ENCODE results near the gene CABYR.
A peak's percentile ranks its signal among the peaks of the same experiment; 100 is the strongest.

The CABYR gene

DNA sequence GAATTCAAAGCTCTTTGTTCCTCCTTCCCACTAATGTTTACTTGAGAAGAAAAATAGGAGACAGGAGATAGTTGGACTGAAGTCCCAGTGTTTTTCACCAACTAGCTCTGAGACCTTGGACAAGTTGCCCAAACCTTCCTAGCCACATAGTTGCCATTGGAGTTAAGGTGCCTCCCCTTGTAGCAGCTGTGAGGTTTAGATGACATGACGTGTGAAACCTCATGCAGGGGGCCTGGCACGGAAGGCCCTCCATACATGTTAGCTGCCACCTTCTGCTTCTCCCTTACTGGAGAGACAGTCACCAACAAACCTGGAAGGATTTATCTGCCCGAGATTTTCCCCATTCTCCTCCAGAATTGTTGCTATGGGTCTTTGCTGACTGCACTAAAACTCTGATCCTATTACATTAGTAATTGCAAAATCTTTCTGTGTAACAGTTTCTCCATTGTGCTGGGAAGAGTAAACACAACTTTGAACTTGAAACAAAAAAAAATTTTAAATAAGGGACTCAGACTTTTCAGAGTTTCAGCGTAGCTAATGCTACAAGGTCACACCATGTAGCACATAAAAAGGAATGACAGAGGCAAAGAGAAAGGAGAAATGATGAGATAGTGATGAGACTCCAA lies 23.8 kb upstream of the CABYR start:
- TF ChIP-seq, protein P1, sequence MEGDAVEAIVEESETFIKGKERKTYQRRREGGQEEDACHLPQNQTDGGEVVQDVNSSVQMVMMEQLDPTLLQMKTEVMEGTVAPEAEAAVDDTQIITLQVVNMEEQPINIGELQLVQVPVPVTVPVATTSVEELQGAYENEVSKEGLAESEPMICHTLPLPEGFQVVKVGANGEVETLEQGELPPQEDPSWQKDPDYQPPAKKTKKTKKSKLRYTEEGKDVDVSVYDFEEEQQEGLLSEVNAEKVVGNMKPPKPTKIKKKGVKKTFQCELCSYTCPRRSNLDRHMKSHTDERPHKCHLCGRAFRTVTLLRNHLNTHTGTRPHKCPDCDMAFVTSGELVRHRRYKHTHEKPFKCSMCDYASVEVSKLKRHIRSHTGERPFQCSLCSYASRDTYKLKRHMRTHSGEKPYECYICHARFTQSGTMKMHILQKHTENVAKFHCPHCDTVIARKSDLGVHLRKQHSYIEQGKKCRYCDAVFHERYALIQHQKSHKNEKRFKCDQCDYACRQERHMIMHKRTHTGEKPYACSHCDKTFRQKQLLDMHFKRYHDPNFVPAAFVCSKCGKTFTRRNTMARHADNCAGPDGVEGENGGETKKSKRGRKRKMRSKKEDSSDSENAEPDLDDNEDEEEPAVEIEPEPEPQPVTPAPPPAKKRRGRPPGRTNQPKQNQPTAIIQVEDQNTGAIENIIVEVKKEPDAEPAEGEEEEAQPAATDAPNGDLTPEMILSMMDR (conservative IDR thresholded peaks at IDR 0.05; ENCODE audit: low read length), result no peak
- no peak for DNase-seq (ENCODE audit: low read depth)
- no peak overlapping the region for H3K4me3 ChIP-seq (ENCODE audit: low read length)

- TF ChIP-seq, protein P1 (conservative IDR thresholded peaks at IDR 0.05; ENCODE audit: low read length), result no peak
- DNase-seq (ENCODE audit: low read depth), result no peak
- no peak overlapping the region for H3K4me3 ChIP-seq (ENCODE audit: low read length)
These were observed 23.2 kb upstream of the CABYR start for GRCh38 chr18:24115628-24116027.

GRCh38 chr18:24118750-24119577 lies 19.9 kb upstream of the CABYR start:
- DNase-seq (ENCODE audit: low read depth), result peak; percentile 61
- TF ChIP-seq, protein P1 (conservative IDR thresholded peaks at IDR 0.05; ENCODE audit: low read length), result peak; percentile 84
- H3K4me3 ChIP-seq (ENCODE audit: low read length), result no peak overlapping the region

- H3K4me3 ChIP-seq (ENCODE audit: low read length), result no peak overlapping the region
- DNase-seq (ENCODE audit: low read depth), result no peak
- TF ChIP-seq, protein P1 (conservative IDR thresholded peaks at IDR 0.05; ENCODE audit: low read length), result no peak
These were observed 18.2 kb upstream of the CABYR start for GRCh38 chr18:24120676-24121075.

DNA sequence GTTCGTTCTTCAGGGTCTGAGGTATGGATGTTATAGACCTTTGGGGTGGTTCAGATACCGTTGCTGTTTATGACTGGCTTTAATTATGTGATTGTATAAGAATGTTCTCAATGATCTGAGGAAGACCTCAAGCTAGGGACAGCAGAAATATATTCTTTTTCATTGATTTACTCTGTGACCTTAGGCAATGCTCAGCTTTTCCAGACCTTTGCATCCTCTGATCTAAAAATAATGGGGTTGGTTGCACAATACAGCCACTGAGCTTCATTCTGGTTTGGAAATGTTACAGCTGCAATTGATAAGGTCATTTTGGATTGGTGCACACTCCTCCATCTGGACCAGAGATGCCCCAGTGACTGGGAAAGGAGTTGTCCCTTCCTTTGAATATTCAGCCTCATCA lies 17.2 kb upstream of the CABYR start:
- H3K4me3 ChIP-seq (ENCODE audit: low read length), result no peak overlapping the region
- peak; percentile 11 for DNase-seq (ENCODE audit: low read depth)
- TF ChIP-seq, protein P1 (conservative IDR thresholded peaks at IDR 0.05; ENCODE audit: low read length), result no peak

- DNase-seq (ENCODE audit: low read depth), result peak; percentile 65
- no peak overlapping the region for H3K4me3 ChIP-seq (ENCODE audit: low read length)
- TF ChIP-seq, protein P1 (conservative IDR thresholded peaks at IDR 0.05; ENCODE audit: low read length), result no peak
These were observed 12.5 kb upstream of the CABYR start for GRCh38 chr18:24126155-24126961.
